CD4-positive, alpha-beta T cell treated with Interleukin-12 subunit alpha and Interleukin-12 subunit beta, for 1 hour (primary cell): ENCODE measurements around the gene ADRB1.

Source experiments
- DNase-seq: peaks from one replicate; pipeline ENCODE4 v3.0.0-alpha.2; 2020

Gene ADRB1

DNA sequence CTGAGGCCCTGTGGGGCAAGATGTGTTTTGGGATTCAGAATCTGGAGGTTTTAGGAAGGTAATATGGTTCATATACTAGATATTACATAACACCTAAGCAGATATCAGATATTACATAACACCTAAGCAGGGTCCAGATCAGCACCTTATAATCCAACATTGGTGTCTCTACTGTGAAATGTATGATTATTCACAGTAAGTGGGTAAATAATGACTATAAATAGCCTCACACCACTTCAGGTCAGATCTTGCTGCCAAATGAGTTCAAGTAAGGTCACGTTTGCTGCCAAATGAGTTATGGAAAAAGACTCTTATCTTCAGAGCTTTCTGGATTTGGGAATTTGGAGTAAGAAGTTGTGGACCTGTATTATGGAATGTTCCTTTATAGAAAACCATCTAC, 14.6 kb downstream of the ADRB1 start:
- DNase-seq: no peak

DNA sequence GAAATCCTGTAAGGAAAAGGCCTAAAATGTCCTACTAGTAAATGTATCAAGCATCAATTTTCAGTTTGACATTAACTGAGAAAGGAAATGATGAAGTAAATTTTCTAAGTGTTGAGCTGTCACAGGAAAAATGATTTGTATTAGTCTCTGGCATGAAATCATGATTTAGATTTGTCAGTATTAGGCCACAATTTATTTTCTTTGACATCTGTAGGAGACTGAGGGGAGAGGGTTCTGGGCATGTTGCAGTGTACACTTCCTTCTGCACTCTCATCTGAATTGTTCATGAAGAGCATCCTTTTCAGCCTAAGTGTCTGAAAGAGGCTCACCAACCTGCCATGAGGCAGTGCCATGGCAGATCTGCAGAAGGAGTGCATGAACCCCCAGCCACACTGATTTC, 15.9 kb downstream of the ADRB1 start:
- DNase-seq: no peak

DNA sequence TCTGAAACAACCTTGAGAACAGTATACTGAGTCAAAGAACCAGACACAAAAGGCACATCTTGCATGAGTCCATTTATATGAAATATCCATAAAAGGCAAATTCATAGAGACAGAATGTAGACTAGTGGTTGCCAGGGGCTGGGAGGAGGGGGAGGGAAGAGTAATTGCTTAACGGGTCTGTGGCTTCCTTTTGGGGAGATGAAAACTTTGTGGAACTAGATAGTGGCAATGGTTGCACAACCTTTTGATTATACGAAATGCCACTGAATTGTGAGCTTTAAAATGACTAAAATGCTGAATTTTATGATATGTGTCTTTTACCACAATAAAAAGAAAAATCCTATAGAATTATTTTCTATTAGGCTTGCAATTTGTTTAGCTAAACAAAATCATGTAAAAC, 16.8 kb downstream of the ADRB1 start:
- no peak for DNase-seq

DNA sequence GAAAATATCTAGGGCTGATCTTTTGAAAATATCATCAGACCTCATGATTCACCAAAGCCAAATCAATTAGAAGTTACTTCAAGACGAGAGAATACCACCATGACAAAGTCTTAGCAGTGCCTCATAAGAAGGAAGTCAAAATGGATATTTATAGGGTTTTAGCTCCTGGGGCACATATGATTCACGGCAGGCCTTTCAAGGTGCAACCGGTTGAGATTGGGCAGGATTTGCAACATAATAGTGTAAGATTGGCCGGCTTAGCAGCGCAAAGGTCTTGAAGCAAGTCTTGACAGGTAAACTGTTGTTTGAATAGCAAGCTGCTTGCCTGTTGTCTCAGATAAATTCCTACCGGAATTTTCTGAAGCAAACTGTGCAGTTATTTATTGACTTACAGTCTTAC, 17.5 kb downstream of the ADRB1 start:
- no peak for DNase-seq

DNA sequence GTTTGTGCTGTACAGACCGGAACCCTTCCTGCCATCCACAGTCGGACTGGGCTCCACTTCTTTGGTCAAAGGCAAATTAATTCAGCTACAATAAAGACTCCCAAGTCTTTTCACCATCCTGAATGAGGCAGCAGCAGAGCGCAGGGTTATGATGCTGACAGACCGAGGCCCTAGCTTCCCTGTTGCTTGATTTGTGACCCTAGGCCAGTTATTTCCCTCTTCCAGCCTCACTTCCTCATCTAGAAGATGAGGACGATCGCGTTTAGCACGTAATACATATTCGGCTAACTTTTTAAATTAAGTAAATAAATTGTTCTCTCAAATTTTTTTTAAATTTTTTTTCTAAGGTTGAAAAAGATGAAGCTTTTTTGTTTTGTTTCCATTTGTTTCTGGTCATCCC, 18.1 kb downstream of the ADRB1 start:
- DNase-seq: no peak

DNA sequence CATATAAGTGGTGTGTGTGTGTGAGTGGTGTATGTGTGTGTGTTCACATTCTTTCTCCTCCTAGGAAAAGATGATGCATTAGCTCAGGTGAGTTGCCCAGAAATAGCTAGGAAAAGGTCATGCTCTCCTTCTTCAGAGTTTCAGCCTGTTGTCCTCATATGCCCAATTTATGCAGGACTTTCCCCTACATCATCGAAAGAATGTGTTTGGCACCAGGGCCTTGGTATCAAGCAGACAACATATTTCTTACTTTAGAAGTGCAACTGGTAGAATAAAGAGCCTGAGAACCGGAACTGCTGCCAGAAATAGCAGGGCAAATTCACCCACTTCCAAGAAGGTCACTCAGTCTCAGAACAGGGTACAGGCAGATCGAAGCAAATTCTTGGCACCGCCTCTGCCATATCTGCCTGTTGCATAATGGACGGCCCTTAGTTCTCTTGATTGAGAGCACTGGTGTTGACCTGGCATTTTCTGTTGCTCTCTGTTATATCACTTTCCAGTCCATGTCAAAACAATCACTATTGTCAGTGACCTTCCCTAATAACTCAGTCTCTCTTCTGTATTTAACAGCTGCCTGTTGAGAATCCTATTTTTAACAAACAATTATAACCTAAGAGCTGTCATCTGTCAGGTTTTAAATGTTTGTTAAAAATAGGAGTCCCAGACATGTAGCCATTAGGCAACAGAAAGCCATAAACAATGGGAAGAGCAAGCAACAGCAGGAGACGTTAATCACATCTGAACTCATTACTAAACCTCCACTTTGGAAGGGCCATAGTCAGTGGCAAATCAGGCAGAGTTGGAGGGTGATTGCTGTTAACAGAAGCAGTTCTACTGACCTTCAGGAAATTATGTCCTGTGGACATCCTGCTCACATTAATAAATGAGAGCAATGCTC, 20.7 kb downstream of the ADRB1 start:
- DNase-seq: no peak

DNA sequence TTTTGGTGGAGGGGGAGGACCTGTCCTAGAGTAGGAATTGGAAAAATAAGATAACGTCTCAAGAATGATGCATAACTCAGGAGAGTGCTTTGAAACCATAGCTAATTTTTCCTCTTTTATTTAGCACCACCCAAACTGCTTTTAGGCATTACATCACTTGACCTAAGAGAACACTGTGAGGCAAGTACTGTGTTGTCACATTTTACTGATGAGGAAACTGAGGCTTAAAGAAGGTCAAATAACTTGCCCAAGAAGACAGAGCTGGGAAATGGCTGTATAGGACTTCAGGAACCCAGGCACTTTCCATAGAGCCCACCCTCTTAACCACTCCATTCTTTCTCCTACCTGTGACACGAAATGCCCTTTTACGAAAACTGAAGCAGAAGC, 21.4 kb downstream of the ADRB1 start:
- DNase-seq: no peak

DNA sequence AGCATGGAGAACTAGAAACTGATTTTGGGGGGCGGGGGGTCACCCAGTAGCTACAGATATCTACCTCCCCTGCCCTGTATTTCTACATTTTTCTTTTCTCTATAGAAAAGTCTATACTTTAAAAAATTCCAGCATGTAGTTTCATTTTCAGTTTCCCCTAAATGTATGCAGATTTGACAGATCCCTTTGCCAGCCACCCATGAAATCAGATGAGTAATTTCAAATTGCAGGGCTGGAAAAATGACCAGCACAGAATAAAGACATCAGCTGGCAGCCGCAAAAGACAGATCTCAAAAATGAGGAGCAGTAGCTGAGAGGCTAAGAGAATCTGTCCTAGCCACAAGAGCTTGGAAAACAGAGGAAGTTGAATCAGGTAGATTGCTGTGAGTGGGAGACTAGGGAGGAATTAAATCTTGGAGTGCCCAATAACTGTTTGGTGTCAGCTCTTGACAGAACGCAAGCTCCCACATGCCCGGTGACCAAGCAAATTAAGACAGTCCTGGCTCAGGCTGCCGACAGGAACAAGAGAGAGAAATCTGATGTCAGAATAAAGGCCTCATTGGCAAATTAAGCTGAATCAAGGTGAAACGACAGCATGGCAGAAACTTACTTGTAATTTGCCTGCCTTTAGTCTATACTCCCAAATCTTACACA, 24.5 kb downstream of the ADRB1 start:
- no peak for DNase-seq

DNA sequence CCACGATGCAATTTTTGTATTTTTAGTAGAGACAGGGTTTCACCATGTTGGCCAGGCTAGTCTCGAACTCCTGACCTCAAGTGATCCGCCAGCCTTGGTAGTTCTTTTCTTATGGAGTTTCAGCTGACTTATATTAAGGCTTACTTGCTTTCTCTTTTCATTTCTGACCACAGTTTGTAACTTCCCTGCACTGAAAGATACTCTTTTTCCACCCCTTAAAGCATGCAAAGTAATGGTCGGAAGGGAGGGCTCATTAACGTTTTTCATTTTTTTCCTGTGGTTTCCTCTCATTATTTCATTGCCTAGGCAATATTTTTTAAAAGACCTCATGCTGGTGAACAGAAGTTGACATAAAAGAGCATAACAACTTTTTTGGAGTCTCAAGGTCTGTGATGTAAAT, 27.0 kb downstream of the ADRB1 start:
- DNase-seq: no peak

DNA sequence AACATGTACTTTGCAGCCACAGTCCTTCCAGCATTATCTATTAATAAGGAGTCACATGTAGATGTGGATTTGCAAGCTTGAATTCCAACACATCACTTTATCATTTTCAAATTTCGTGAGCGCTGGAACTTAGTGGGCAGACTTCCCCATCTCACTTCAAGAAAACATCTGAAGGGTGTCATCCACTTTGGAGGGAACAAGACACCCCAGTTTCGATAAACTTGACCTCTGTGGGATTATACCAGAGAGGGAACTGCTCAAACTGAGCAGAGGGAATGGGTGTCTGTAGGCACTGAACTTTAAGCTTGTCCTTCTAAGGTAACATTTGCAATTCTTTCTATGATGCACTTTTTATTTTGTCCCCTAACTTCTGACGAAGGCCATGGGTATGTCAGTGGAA, 27.5 kb downstream of the ADRB1 start:
- DNase-seq: no peak

DNA sequence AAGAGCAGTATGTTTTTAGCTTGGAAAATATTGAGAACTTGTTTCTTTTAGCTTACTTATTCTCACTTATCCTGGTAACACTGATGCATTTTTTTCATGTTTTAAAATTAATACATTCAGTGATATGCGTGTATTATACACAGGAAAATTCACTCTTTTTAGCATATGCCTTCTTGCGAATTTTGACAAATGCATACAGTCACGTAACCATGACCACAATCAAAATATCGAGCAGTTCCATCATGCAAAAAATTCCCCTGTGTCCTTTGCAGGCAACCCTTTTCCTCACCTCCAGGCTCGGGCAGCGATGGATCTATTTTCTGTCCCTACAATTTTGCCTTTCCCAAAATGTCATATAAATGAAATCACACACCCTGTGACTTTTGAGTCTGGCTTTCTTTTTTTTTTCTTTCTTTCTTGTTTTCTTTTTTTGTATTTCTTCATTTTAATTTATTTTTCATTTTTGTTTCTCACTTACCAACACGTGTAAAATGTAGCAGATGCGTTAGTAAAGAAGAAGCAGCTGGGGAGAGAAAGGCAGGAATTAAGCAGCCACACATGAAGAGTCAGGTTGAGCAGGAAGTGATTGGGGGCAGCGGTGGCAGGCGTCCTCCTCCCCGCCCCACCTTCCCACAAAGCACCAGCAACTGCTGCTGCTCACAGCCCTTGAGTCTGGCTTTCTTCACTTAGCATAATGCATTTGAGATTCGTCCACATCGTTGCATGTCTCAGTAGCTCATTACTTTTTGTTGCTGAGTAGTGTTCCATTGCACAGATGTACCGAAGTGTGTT, 29.9 kb downstream of the ADRB1 start:
- DNase-seq: peak; percentile 30

DNA sequence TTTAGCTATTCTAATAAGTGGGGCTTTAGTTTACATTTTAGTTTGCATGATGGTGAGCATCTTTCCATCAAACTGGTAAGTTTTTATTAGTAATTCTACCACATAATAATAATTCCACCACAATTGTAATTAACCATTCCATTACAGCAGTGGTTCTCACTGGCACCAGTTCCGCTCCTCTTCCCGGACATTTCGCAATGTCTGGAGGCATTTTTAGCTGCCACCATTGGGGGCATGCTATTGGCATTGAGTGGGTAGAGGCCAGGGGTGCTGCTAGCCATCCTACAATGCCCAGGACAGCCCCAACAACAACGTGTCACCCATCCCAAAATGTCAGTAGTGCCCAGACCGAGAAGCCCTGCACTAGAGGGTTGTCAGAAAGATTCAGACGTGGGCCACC, 31.4 kb downstream of the ADRB1 start:
- DNase-seq: no peak

DNA sequence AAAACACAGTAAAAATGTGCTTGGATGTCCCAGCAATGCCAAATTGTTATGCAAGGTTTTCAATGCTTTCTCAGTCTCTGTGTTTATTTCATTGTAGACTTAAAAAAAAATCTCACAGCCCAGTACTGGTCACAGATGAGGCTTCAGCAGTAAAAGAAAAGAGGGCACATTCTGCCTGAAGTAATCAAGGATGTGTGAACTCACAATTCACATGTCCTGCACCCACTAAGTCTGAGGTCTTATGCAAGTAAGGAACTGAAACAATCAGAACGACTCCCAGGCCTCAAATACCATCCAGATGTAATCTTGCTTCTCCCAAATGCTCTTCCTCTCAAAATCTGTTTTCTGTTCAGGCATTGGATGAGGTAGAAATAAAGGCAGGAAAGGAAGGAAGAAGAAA, 33.7 kb downstream of the ADRB1 start:
- DNase-seq: no peak

DNA sequence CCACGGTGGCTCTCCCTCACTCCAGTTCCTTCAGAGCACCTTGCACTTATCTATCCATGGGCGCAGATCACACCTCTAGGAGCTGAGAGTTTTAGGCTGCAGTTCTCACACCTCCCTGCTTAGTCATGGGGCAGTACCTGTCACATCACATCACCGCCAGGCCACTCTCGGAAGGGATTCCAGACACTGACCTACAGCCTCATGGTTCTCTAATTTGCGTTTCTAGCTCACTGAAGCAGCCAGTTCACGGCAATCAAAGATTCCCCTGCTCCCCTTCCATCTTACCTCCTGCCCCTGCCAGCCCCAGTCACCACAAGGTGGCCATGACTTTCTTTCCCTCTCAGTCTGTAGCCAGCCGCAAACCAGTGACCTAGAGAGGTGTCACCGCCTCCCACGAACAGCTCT, 34.2 kb downstream of the ADRB1 start:
- DNase-seq: no peak

DNA sequence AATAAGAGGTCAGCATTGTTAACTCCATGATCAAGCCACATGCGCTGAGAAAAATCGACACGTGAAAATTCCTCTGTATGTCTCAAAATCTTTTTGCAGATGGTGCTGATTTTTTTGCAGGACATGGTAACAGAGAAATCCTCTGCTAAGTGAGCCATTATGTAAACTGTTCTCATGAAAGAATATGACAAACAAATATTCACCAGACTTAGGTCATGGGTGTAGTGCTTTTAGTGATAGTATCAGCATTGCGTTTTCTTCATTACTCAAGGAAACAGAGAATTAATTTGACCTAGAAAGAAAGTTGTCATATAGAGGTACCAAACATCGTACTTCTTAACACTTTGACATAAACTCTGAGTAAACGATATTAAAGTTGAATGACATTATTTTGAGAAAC, 34.7 kb downstream of the ADRB1 start:
- no peak for DNase-seq

DNA sequence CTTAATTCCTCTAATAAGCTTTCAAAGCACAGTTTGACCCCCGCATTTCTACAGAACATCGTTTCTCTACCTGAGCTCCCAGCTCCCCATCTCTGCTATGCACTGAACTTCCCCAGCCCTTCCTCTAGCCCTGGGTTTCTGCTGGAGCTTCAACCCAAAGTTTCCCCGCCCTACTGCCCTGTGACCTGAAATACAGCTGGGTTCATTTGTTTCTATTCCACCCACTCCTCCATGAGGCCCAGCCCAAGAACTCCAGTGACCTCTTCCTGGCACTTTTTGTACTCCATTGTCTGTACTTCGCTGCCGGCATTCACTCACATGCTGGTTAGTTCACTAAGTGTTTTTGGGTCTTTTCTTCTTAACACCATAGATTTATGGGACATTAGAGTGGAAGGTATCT, 35.8 kb downstream of the ADRB1 start:
- DNase-seq: no peak

DNA sequence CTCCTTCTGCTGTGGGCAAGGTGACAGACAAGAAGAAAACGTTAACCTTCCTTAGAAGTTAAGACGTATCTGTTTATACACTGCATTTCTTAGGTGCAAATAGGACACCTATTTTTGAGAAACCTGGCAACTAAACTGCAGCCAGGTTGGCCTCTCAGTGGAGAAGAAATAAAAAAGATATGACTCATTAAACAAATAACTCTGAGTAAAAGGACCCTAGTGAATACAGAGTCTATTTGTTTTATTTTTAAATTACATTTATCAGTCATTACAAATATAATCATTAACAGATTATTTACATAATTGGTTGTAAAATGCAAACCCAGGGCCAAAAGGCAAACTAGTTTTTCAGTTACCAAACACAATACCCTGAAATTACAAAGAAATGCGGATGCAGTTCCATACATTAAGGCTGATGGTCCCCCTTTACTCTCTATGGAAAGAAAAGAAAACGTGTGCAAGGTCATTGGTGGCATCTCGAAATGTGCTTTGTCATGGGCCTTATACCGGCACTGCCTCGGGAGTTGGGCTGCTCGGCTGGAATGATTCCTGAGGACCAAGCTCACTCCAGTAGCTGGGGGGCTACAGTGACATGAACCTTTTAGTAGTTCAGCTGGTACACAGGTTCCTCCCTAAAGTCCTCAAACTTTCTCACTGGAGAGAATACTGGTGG, 38.4 kb downstream of the ADRB1 start:
- DNase-seq: no peak

DNA sequence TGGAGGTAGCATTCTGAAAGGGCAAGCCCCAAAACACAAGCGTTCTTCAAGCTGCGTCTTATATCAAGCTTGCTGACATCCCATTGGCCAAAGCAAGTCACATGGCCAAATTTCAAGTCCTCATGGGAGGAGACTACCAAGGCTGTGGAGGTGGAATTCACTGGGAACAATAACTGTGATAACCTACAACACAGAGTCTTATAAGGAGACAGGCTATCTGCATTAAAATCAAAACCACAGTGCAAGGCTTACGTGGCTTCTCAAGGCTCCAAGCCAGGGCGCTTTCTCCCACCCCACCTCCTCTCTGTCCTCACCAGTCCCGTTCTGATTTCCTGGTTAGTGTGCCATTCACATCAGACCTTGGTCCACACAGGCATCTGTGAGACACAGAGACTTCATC, 39.4 kb downstream of the ADRB1 start:
- DNase-seq: no peak

DNA sequence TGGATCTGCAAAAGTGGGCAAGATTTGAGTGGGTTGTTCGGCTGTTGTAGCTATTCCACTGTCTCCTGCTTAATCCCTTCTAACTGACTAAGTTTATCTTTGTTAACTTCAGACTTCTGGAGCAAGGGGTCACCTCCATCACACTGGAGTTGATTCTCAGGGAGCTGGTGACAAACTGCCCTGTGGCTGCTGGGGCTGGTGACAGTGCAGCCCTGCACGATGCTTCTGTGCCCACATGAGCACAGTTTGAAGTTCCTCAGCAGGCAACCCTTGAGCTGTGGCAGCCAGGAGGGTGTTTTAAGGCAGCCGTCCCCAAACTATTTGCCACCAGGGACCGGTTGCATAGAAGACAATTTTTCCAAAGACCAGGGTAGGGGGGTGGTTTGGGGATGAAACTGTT, 40.5 kb downstream of the ADRB1 start:
- no peak for DNase-seq

DNA sequence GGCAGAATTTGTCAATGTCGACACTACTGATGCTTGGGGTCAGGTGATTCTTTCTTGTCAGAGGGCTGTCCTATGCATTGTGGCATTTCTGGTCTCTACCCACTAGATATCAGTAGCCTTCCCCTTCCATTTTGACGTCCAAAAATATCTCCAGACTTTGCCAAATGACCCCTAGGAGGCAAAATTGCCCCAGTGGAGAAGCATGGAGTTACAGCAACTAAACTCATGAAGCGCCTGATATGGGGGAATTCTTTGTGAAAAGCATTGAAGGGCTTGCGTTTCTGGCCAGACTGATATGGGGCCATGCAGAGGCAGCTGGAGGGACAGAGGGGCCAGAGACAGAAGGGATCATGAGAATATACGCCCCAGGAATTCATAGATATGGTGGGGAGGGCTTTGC, 43.6 kb downstream of the ADRB1 start:
- DNase-seq: no peak

DNA sequence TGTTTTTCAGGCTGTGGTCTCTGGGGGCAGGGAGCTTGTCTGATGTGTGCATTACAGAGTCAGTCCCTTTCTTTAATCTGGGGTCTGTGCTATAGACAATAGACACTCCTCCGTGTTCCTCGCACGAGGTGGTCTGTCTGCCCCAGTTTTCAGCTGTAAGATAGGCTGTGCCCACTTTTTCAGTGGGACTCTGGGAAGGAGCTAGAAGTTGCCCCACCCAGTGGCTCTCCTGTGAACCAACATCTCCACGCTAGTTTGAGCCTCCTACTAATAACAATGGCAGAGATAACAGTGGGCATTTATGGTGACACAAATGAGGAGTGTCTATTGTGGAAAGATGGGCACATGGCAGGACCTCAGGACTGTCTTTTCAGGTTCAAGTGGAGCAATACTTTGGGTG, 44.0 kb downstream of the ADRB1 start:
- no peak for DNase-seq

DNA sequence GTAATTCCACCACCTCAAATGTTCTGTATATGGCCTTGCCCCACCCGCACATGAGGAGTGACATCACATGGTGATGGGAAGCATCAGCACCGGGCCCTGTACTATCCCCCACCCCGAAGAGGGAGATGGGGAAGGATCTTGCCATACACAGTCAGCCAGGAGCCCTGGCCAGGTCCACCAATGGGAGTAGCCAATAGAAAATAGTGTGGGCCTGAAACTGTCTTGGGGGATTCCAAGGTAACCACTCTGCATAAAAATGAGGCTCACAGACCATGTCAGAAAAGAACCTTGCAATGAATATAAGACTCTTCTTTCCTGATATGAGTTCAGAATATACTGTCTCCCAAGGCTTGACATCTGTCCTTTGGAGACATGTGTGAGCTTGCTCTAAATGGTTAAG, 51.1 kb downstream of the ADRB1 start:
- no peak for DNase-seq
